Thyroid gland (tissue), 4 donors: ENCODE measurements around the gene KRTAP10-10.

Experiments used
- POLR2A ChIP-seq, 2 donors: fragments of 450-650 bp; IDR thresholded peaks; one replicate each; pipeline ENCODE4 v1.6.1; 2017; ENCODE audit warnings: antibody characterized with exemption in 2 of 2, mild to moderate bottlenecking in 2 of 2, moderate library complexity in 1 of 2
- TF ChIP-seq, protein P1 (sequence below), 6 experiments: fragments of 200-600 bp in 3 of 6; fragments of 450-650 bp in 3 of 6; sonication (generic) in 3 of 6; IDR thresholded peaks; one replicate each; pipeline ENCODE4 v1.5.1; 2016 to 2019; ENCODE audit warnings: antibody characterized with exemption in 6 of 6, mild to moderate bottlenecking in 2 of 6, inconsistent platforms in 1 of 6, moderate library complexity in 1 of 6

DNA sequence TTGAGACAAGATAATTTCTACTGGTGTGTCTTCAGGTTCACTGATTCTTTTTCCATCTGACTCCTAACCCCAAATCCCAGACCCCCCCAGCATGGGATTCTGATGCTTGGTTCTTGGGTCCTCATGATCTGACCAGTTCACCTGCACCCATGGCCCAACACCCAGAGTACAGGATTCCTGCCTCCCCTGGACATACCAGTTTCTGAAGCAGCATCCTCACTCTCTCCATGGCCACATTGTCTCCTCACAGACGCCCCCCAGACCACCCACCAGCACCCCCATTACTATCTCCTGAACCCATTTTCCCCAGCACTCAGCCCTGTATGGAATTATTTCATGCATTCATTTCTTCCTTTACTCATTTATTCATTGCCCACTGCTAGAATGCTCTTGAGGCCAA is 19.7 kb downstream of the KRTAP10-10 start:
- no peak for TF ChIP-seq POLR2A (IDR thresholded peaks at IDR 0.05)
- TF ChIP-seq, protein P1, sequence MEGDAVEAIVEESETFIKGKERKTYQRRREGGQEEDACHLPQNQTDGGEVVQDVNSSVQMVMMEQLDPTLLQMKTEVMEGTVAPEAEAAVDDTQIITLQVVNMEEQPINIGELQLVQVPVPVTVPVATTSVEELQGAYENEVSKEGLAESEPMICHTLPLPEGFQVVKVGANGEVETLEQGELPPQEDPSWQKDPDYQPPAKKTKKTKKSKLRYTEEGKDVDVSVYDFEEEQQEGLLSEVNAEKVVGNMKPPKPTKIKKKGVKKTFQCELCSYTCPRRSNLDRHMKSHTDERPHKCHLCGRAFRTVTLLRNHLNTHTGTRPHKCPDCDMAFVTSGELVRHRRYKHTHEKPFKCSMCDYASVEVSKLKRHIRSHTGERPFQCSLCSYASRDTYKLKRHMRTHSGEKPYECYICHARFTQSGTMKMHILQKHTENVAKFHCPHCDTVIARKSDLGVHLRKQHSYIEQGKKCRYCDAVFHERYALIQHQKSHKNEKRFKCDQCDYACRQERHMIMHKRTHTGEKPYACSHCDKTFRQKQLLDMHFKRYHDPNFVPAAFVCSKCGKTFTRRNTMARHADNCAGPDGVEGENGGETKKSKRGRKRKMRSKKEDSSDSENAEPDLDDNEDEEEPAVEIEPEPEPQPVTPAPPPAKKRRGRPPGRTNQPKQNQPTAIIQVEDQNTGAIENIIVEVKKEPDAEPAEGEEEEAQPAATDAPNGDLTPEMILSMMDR (IDR thresholded peaks at IDR 0.05): no peak
